Measurements from ENCODE around the gene DMXL2. TPM values are rescaled to one million over a fixed set of nuclear protein-coding genes. Genes with fewer than 3 reads are reported as not detected.

DMXL2 gene
- 17.6 and 28.8 TPM in 2 replicates for total RNA-seq (2014; rRNA removed; shearing (Covaris generic))
- polyA plus RNA-seq (2016; fragmentation: Nextera tagmentation; extraction: Ambion mirVana): 3.6 and 5.2 TPM in 2 replicates

- WGBS, 2 experiments (ENCODE audit: low coverage in 1 of 2, low lambda C conversion rate in 2 of 2, missing lambda C conversion rate in 2 of 2): 1% methylated on average over 47 to 70 of the region's 83 CpGs
- Histone ChIP-seq H3K9me3 (ENCODE audit: low read depth) (no peaks in the 10 kb centered on the region), H3K27ac (peak within 1 kb of the TSS; percentile 42), H3K4me2 (ENCODE audit: unreplicated experiment) (peak within 1 kb of the TSS; percentile 91), H3K9me2 (ENCODE audit: insufficient read depth) (no peaks in the 10 kb centered on the region), H3K4me1 (ENCODE audit: insufficient read depth) (peaks cover 5% of the 10 kb centered on the region; the same call in 1 of the 2 replicates), H2AFZ (peak within 1 kb of the TSS; percentile 95), H3K4me3 (peak within 1 kb of the TSS; percentile 87), H4K20me1 (ENCODE audit: insufficient read depth) (no peaks in the 10 kb centered on the region), H3K36me3 (ENCODE audit: low read depth) (no peaks in the 10 kb centered on the region), H3K9ac (peak within 1 kb of the TSS; percentile 78), H3K79me2 (ENCODE audit: insufficient read depth) (peaks cover 36% of the 10 kb centered on the region), H3K27me3 (replicated peaks; ENCODE audit: insufficient read depth) (0 out of 2 replicates have a peak, but pooled peaks cover 8% of the 10 kb centered on the region), H3F3A (ENCODE audit: insufficient read depth) (peaks cover 8% of the 10 kb centered on the region)
- no peak for TF ChIP-seq EZH2 (IDR thresholded peaks at IDR 0.05; ENCODE audit: insufficient read depth, poor library complexity, severe bottlenecking)
- TF ChIP-seq EZH2phosphoT487 (IDR thresholded peaks at IDR 0.05; ENCODE audit: insufficient read depth, low read depth): no peak
- in situ Hi-C loops (cut with MboI): no loop called here
- peak; percentile 91 for DNase-seq
Observed at GRCh38 chr15:51622604-51623370, at the start of gene DMXL2. DMXL2 (minus strand) TSS chr15:51622771; CDS start chr15:51622545, 226 bp downstream.

- 12 to 22% methylated on average over 9 of the region's 9 CpGs for WGBS, 2 experiments (ENCODE audit: low coverage in 1 of 2, low lambda C conversion rate in 2 of 2, missing lambda C conversion rate in 2 of 2)
- TF ChIP-seq EZH2phosphoT487 (IDR thresholded peaks at IDR 0.05; ENCODE audit: insufficient read depth, low read depth) (no peak), EZH2 (IDR thresholded peaks at IDR 0.05; ENCODE audit: insufficient read depth, poor library complexity, severe bottlenecking) (no peak)
- Histone ChIP-seq H3K27me3 (replicated peaks; ENCODE audit: insufficient read depth) (peaks cover 13% of the 10 kb centered on the region), H2AFZ (no peak overlapping the region), H3K79me2 (ENCODE audit: insufficient read depth) (no peaks in the 10 kb centered on the region), H3K9ac (no peak overlapping the region), H3K36me3 (ENCODE audit: low read depth) (no peaks in the 10 kb centered on the region), H3K9me2 (ENCODE audit: insufficient read depth) (no peaks in the 10 kb centered on the region), H3F3A (ENCODE audit: insufficient read depth) (no peaks in the 10 kb centered on the region), H4K20me1 (ENCODE audit: insufficient read depth) (no peaks in the 10 kb centered on the region), H3K4me1 (ENCODE audit: insufficient read depth) (no peaks in the 10 kb centered on the region), H3K4me3 (no peak overlapping the region), H3K27ac (no peak overlapping the region), H3K4me2 (ENCODE audit: unreplicated experiment) (no peak overlapping the region), H3K9me3 (ENCODE audit: low read depth) (no peaks in the 10 kb centered on the region)
- in situ Hi-C loops (cut with MboI): no loop called here
- DNase-seq: no peak
Observed at GRCh38 chr15:51672155-51672687, 49.6 kb upstream of the DMXL2 start.

GRCh38 chr15:51669381-51669780, 46.8 kb upstream of the DMXL2 start:
- WGBS, 2 experiments (ENCODE audit: low coverage in 1 of 2, low lambda C conversion rate in 2 of 2, missing lambda C conversion rate in 2 of 2): 37 to 42% methylated on average over 2 of the region's 2 CpGs
- Histone ChIP-seq H3K4me2 (ENCODE audit: unreplicated experiment) (no peak overlapping the region), H3K9me3 (ENCODE audit: low read depth) (no peaks in the 10 kb centered on the region), H3F3A (ENCODE audit: insufficient read depth) (no peaks in the 10 kb centered on the region), H3K9ac (no peak overlapping the region), H3K4me3 (no peak overlapping the region), H3K27ac (no peak overlapping the region), H3K36me3 (ENCODE audit: low read depth) (no peaks in the 10 kb centered on the region), H3K27me3 (replicated peaks; ENCODE audit: insufficient read depth) (peaks cover 17% of the 10 kb centered on the region), H3K79me2 (ENCODE audit: insufficient read depth) (no peaks in the 10 kb centered on the region), H4K20me1 (ENCODE audit: insufficient read depth) (no peaks in the 10 kb centered on the region), H2AFZ (no peak overlapping the region), H3K4me1 (ENCODE audit: insufficient read depth) (no peaks in the 10 kb centered on the region), H3K9me2 (ENCODE audit: insufficient read depth) (no peaks in the 10 kb centered on the region)
- DNase-seq: no peak
- in situ Hi-C loops (cut with MboI): no loop called here
- no peak for TF ChIP-seq EZH2 (IDR thresholded peaks at IDR 0.05; ENCODE audit: insufficient read depth, poor library complexity, severe bottlenecking)
- no peak for TF ChIP-seq EZH2phosphoT487 (IDR thresholded peaks at IDR 0.05; ENCODE audit: insufficient read depth, low read depth)

- H3K27me3 ChIP-seq (replicated peaks; ENCODE audit: insufficient read depth): peaks cover 16% of the 10 kb centered on the region
- no peak for DNase-seq
- H3K9me3 ChIP-seq (ENCODE audit: low read depth): no peaks in the 10 kb centered on the region
- H3K9ac ChIP-seq: no peak overlapping the region
- no peak overlapping the region for H2AFZ ChIP-seq
- WGBS, 2 experiments (ENCODE audit: low coverage in 1 of 2, low lambda C conversion rate in 2 of 2, missing lambda C conversion rate in 2 of 2): 57 to 59% methylated on average over 5 of the region's 5 CpGs
- H3K4me2 ChIP-seq (ENCODE audit: unreplicated experiment): no peak overlapping the region
- no peaks in the 10 kb centered on the region for H3K36me3 ChIP-seq (ENCODE audit: low read depth)
- TF ChIP-seq EZH2phosphoT487 (IDR thresholded peaks at IDR 0.05; ENCODE audit: insufficient read depth, low read depth) (no peak), EZH2 (IDR thresholded peaks at IDR 0.05; ENCODE audit: insufficient read depth, poor library complexity, severe bottlenecking) (no peak)
- in situ Hi-C loops (cut with MboI): no loop called here
- no peaks in the 10 kb centered on the region for H3K9me2 ChIP-seq (ENCODE audit: insufficient read depth)
- no peaks in the 10 kb centered on the region for H4K20me1 ChIP-seq (ENCODE audit: insufficient read depth)
- no peaks in the 10 kb centered on the region for H3F3A ChIP-seq (ENCODE audit: insufficient read depth)
- H3K27ac ChIP-seq: no peak overlapping the region
- no peaks in the 10 kb centered on the region for H3K4me1 ChIP-seq (ENCODE audit: insufficient read depth)
- no peaks in the 10 kb centered on the region for H3K79me2 ChIP-seq (ENCODE audit: insufficient read depth)
- no peak overlapping the region for H3K4me3 ChIP-seq
Observed at GRCh38 chr15:51668446-51668845, 45.9 kb upstream of the DMXL2 start.
